Testis (tissue), 2 donors: ENCODE data around the gene KIAA1586.

ENCODE experiments used
- POLR2A ChIP-seq: fragments of 450-650 bp; IDR thresholded peaks from one replicate; pipeline ENCODE4 v1.6.1; 2017; ENCODE audit warnings: antibody characterized with exemption, mild to moderate bottlenecking, moderate library complexity
- TF ChIP-seq, protein P1 (sequence below), 3 experiments: fragments of 450-650 bp in 2 of 3; fragments of 200-600 bp in 1 of 3; sonication (generic) in 1 of 3; IDR thresholded peaks; one replicate each; pipeline ENCODE4 v1.5.1; 2016 to 2019; ENCODE audit warnings: antibody characterized with exemption in 3 of 3, mild to moderate bottlenecking in 2 of 3, moderate library complexity in 1 of 3

- TF ChIP-seq, protein P1, sequence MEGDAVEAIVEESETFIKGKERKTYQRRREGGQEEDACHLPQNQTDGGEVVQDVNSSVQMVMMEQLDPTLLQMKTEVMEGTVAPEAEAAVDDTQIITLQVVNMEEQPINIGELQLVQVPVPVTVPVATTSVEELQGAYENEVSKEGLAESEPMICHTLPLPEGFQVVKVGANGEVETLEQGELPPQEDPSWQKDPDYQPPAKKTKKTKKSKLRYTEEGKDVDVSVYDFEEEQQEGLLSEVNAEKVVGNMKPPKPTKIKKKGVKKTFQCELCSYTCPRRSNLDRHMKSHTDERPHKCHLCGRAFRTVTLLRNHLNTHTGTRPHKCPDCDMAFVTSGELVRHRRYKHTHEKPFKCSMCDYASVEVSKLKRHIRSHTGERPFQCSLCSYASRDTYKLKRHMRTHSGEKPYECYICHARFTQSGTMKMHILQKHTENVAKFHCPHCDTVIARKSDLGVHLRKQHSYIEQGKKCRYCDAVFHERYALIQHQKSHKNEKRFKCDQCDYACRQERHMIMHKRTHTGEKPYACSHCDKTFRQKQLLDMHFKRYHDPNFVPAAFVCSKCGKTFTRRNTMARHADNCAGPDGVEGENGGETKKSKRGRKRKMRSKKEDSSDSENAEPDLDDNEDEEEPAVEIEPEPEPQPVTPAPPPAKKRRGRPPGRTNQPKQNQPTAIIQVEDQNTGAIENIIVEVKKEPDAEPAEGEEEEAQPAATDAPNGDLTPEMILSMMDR (IDR thresholded peaks at IDR 0.05), result no peak
- no peak for TF ChIP-seq POLR2A
Observed at GRCh38 chr6:57044568-57044967, 1.9 kb upstream of the KIAA1586 start.
